ENCODE data around the gene CEBPA.

Gene CEBPA

GRCh38 chr19:33343301-33343700 is 41.0 kb upstream of the CEBPA start:
- Histone ChIP-seq H3K9me3 (replicated peaks; ENCODE audit: insufficient read depth, low read length) (no peaks in the 10 kb centered on the region), H2AFZ (ENCODE audit: low read length) (no peak overlapping the region), H3K36me3 (replicated peaks; ENCODE audit: insufficient read depth, low read length) (no peaks in the 10 kb centered on the region), H3K4me1 (ENCODE audit: low read length) (no peaks in the 10 kb centered on the region), H3F3A (ENCODE audit: insufficient read depth, low read length) (no peaks in the 10 kb centered on the region), H3K27ac (ENCODE audit: low read length) (no peak overlapping the region), H3K9ac (ENCODE audit: low read length) (no peak overlapping the region), H3K9me2 (replicated peaks; ENCODE audit: insufficient read depth, low read length) (no peaks in the 10 kb centered on the region), H3K4me3 (ENCODE audit: low read length) (no peak overlapping the region), H4K20me1 (ENCODE audit: insufficient read depth, low read length) (no peaks in the 10 kb centered on the region), H3K4me2 (ENCODE audit: low read depth, low read length) (no peak overlapping the region), H3K27me3 (replicated peaks; ENCODE audit: insufficient read depth, low read length) (peaks cover 73% of the 10 kb centered on the region), H3K79me2 (ENCODE audit: low read length) (no peaks in the 10 kb centered on the region)
- no peak for TF ChIP-seq CTCF (IDR thresholded peaks at IDR 0.05; ENCODE audit: low read length)
- no peak for TF ChIP-seq EZH2phosphoT487 (IDR thresholded peaks at IDR 0.05; ENCODE audit: low read length)
- DNase-seq = no peak

- no peaks in the 10 kb centered on the region for H3F3A ChIP-seq (ENCODE audit: insufficient read depth, low read length)
- TF ChIP-seq CTCF (IDR thresholded peaks at IDR 0.05; ENCODE audit: low read length) (no peak), EZH2 (optimal IDR thresholded peaks at IDR 0.05; ENCODE audit: low read depth, low read length) (no peak), EZH2phosphoT487 (IDR thresholded peaks at IDR 0.05; ENCODE audit: low read length) (no peak)
- H3K9me3 ChIP-seq (replicated peaks; ENCODE audit: insufficient read depth, low read length) = no peaks in the 10 kb centered on the region
- DNase-seq = no peak
- peaks cover 52% of the 10 kb centered on the region for H3K27me3 ChIP-seq (replicated peaks; ENCODE audit: insufficient read depth, low read length)
- H3K36me3 ChIP-seq (replicated peaks; ENCODE audit: insufficient read depth, low read length) = no peaks in the 10 kb centered on the region
- no peaks in the 10 kb centered on the region for H3K79me2 ChIP-seq (ENCODE audit: low read length)
- H3K9ac ChIP-seq (ENCODE audit: low read length) = no peak overlapping the region
- no peaks in the 10 kb centered on the region for H3K9me2 ChIP-seq (replicated peaks; ENCODE audit: insufficient read depth, low read length)
- H2AFZ ChIP-seq (ENCODE audit: low read length) = no peak overlapping the region
- no peak overlapping the region for H3K27ac ChIP-seq (ENCODE audit: low read length)
- no peaks in the 10 kb centered on the region for H4K20me1 ChIP-seq (ENCODE audit: insufficient read depth, low read length)
- H3K4me2 ChIP-seq (ENCODE audit: low read depth, low read length) = no peak overlapping the region
- no peak overlapping the region for H3K4me3 ChIP-seq (ENCODE audit: low read length)
- no peaks in the 10 kb centered on the region for H3K4me1 ChIP-seq (ENCODE audit: low read length)
Observed at GRCh38 chr19:33340991-33341390, 38.7 kb upstream of the CEBPA start.

GRCh38 chr19:33339016-33339984 is 37.0 kb upstream of the CEBPA start:
- Histone ChIP-seq H3K9me2 (replicated peaks; ENCODE audit: insufficient read depth, low read length) (no peaks in the 10 kb centered on the region), H3K79me2 (ENCODE audit: low read length) (no peaks in the 10 kb centered on the region), H3K9me3 (replicated peaks; ENCODE audit: insufficient read depth, low read length) (no peaks in the 10 kb centered on the region), H3K36me3 (replicated peaks; ENCODE audit: insufficient read depth, low read length) (no peaks in the 10 kb centered on the region), H3K9ac (ENCODE audit: low read length) (no peak overlapping the region), H3K27me3 (replicated peaks; ENCODE audit: insufficient read depth, low read length) (peaks cover 36% of the 10 kb centered on the region), H3K4me1 (ENCODE audit: low read length) (no peaks in the 10 kb centered on the region), H3F3A (ENCODE audit: insufficient read depth, low read length) (no peaks in the 10 kb centered on the region), H3K4me3 (ENCODE audit: low read length) (no peak overlapping the region), H2AFZ (ENCODE audit: low read length) (no peak overlapping the region), H3K27ac (ENCODE audit: low read length) (no peak overlapping the region), H4K20me1 (ENCODE audit: insufficient read depth, low read length) (no peaks in the 10 kb centered on the region), H3K4me2 (ENCODE audit: low read depth, low read length) (no peak overlapping the region)
- DNase-seq = no peak
- TF ChIP-seq CTCF (IDR thresholded peaks at IDR 0.05; ENCODE audit: low read length) (no peak), EZH2phosphoT487 (IDR thresholded peaks at IDR 0.05; ENCODE audit: low read length) (no peak), EZH2 (optimal IDR thresholded peaks at IDR 0.05; ENCODE audit: low read depth, low read length) (no peak)
